Spleen (tissue), 11 donors: ENCODE measurements around the gene PRR16. TPM values are rescaled to one million over a fixed set of nuclear protein-coding genes. Genes with fewer than 3 reads are reported as not detected.

Experiments used
- DNase-seq: peaks from one replicate; pipeline ENCODE4 v3.0.0-alpha.2; 2020
- H3K27ac ChIP-seq, 8 donors: fragments of 200-600 bp; sonication (generic) in 7 of 8; 1 replicate in 4 of 8; 2 replicates in 4 of 8; pipeline versions ENCODE4 v1.5.0 to v1.8.0; 2016 to 2021; ENCODE audit warnings: inconsistent platforms in 4 of 8, mild to moderate bottlenecking in 4 of 8, moderate library complexity in 1 of 8
- H3K27me3 ChIP-seq, 7 donors: fragments of 200-600 bp; sonication (generic) in 6 of 7; replicated peaks in 1 of 7; 1 replicate in 4 of 7; 2 replicates in 3 of 7; pipeline versions ENCODE4 v1.5.0 to v1.8.0; 2016 to 2021; ENCODE audit warnings: inconsistent platforms in 3 of 7, mild to moderate bottlenecking in 1 of 7
- H3K36me3 ChIP-seq, 6 donors: fragments of 200-600 bp; sonication (generic) in 5 of 6; 1 replicate in 4 of 6; 2 replicates in 2 of 6; pipeline versions ENCODE4 v1.5.0 to v1.8.0; 2016 to 2021; ENCODE audit warnings: inconsistent platforms in 2 of 6
- H3K4me1 ChIP-seq, 6 donors: fragments of 200-600 bp; sonication (generic) in 5 of 6; 1 replicate in 3 of 6; 2 replicates in 3 of 6; pipeline versions ENCODE4 v1.5.0 to v1.8.0; 2016 to 2021; ENCODE audit warnings: inconsistent platforms in 3 of 6
- H3K4me3 ChIP-seq, 8 donors: fragments of 200-600 bp; sonication (generic) in 7 of 8; 1 replicate in 4 of 8; 2 replicates in 4 of 8; pipeline versions ENCODE4 v1.5.0 to v1.8.0; 2016 to 2021; ENCODE audit warnings: inconsistent platforms in 4 of 8, mild to moderate bottlenecking in 4 of 8, moderate library complexity in 2 of 8
- H3K9me3 ChIP-seq, 8 donors: fragments of 200-600 bp; sonication (generic) in 7 of 8; 1 replicate in 4 of 8; 2 replicates in 4 of 8; pipeline versions ENCODE4 v1.5.0 to v1.8.0; 2016 to 2021; ENCODE audit warnings: inconsistent platforms in 4 of 8
- POLR2A ChIP-seq, 3 donors: fragments of 450-650 bp; IDR thresholded peaks; one replicate each; pipeline ENCODE4 v1.5.1; 2017; ENCODE audit warnings: antibody characterized with exemption in 3 of 3, mild to moderate bottlenecking in 1 of 3
- POLR2AphosphoS5 ChIP-seq, 3 donors: sonication (generic); formaldehyde crosslinking; IDR thresholded peaks; one replicate each; pipeline ENCODE4 v1.5.1; 2017; ENCODE audit warnings: antibody characterized with exemption in 3 of 3
- WGBS, 5 donors: extraction: QIAGEN DNeasy Blood & Tissue Kit in 3 of 5; methylation state at CpG; one replicate each; pipeline versions ENCODE4 v1.1.5 to v1.1.7; 2013 to 2018; 5-methylcytosine and 5-hydroxymethylcytosine counted together
- intact Hi-C: fragments of 100-400 bp; cut with DNase I; formaldehyde crosslinking; loops from one replicate; pipeline ENCODE4 v1.15.0; 2023; ENCODE audit warnings: low total_unique reads
- polyA plus RNA-seq, 3 donors: library from polyadenylated mRNA; stranded (reverse); fragments of 200-250 nt; gene quantifications; one replicate each; pipeline ENCODE4 v1.2.1, GENCODE V29; 2013
- total RNA-seq, 7 donors: library from RNA; depleted of rRNA in 3 of 7; stranded (reverse); fragments of >200 nt in 3 of 7; fragmentation: NEBNext Ultra II Directional in 4 of 7; extraction: Animal tissue kit (Norgen Biotek cat#: 25700) in 4 of 7; gene quantifications; one replicate each; pipeline versions ENCODE4 v1.1.0 to v1.2.1, GENCODE V29; 2016 to 2021
- TF ChIP-seq, protein P1 (sequence below), 11 experiments: fragments of 200-600 bp in 7 of 11; fragments of 450-650 bp in 4 of 11; sonication (generic) in 4 of 11; IDR thresholded peaks in 8 of 11; conservative IDR thresholded peaks in 3 of 11; 1 replicate in 7 of 11; 2 replicates in 4 of 11; pipeline versions ENCODE4 v1.4.0 to v1.8.0; 2016 to 2021; ENCODE audit warnings: antibody characterized with exemption in 11 of 11, inconsistent platforms in 4 of 11, mild to moderate bottlenecking in 1 of 11
- donor health status: healthy with polysubstance abuse.
- donor health status: DM: no; HTN: no; CAD: no; lungs with moderate emphysema.
- donor health status: DM: no; HTN: no; CAD: no.
- donor health status: Bipolar disorder and iron deficiency.
- donor health status: healthy.
- donor health status: DM: no; HTN: no; CAD: no.
- donor health status: DM: yes; HTN: yes; CAD: no.

The PRR16 gene
- total and polyA plus RNA-seq, 10 donors: 0.61 to 4.5 (median 2.1) TPM

DNA sequence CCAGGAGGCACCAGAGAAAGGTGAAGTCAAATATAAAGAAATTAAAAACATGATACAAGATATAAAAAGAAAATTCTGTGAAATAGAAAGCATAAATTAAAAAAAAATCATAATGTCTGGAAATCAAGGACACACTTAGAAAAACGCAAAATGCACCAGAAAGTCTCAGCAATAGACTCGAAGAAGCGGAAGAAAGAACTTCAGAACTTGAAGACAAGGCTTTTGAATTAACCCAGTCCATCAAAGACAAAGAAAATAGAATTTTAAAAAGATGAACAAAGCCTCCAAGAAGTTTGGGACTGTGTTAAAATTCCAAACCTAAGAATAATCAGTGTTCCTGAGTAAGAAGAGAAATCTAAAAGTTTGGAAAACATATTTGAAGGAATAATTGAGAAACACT, 168.3 kb downstream of the PRR16 start:
- Histone ChIP-seq H3K27ac (no peak overlapping the region), H3K9me3 (peaks cover 0 to 7% (median 0%) of the 10 kb centered on the region in 8 donors), H3K27me3 (no peaks in the 10 kb centered on the region), H3K36me3 (no peaks in the 10 kb centered on the region), H3K4me1 (no peaks in the 10 kb centered on the region), H3K4me3 (no peak overlapping the region)
- WGBS, 5 donors: 85 to 92% (median 89%) methylated on average over 3 of the region's 3 CpGs
- TF ChIP-seq, protein P1, sequence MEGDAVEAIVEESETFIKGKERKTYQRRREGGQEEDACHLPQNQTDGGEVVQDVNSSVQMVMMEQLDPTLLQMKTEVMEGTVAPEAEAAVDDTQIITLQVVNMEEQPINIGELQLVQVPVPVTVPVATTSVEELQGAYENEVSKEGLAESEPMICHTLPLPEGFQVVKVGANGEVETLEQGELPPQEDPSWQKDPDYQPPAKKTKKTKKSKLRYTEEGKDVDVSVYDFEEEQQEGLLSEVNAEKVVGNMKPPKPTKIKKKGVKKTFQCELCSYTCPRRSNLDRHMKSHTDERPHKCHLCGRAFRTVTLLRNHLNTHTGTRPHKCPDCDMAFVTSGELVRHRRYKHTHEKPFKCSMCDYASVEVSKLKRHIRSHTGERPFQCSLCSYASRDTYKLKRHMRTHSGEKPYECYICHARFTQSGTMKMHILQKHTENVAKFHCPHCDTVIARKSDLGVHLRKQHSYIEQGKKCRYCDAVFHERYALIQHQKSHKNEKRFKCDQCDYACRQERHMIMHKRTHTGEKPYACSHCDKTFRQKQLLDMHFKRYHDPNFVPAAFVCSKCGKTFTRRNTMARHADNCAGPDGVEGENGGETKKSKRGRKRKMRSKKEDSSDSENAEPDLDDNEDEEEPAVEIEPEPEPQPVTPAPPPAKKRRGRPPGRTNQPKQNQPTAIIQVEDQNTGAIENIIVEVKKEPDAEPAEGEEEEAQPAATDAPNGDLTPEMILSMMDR (IDR thresholded peaks at IDR 0.05 in 8 of 11, conservative IDR thresholded peaks at IDR 0.05 in 3 of 11): no peak
- no peak for TF ChIP-seq POLR2A (IDR thresholded peaks at IDR 0.05)
- no peak for TF ChIP-seq POLR2AphosphoS5 (IDR thresholded peaks at IDR 0.05)
- intact Hi-C loops: no loop called here
- no peak for DNase-seq

DNA sequence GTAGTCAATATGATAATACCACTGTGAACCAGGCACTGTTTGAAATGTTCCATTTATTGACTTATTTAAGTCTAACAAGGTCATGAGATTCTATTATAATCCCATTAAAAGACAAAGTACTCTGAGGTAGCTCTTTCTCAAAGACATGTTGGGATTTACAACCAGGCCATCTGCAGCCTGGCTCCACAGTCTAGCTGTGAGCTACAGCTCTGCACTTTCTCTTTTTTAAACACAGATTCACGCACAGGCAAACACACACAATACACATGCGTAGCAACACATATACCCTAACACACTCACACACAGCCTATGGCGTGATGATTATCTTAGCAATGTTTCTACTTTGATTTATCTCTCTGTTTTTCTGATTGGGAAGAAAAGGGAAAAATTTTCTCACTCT, 174.3 kb downstream of the PRR16 start:
- Histone ChIP-seq H3K4me3 (no peak overlapping the region), H3K36me3 (no peaks in the 10 kb centered on the region), H3K4me1 (no peaks in the 10 kb centered on the region), H3K9me3 (peaks cover 0 to 7% (median 0%) of the 10 kb centered on the region in 8 donors), H3K27me3 (no peaks in the 10 kb centered on the region), H3K27ac (no peak overlapping the region)
- 58 to 63% (median 59%) methylated on average over 3 of the region's 3 CpGs for WGBS, 5 donors
- intact Hi-C loops: no loop called here
- no peak for TF ChIP-seq POLR2A (IDR thresholded peaks at IDR 0.05)
- TF ChIP-seq POLR2AphosphoS5 (IDR thresholded peaks at IDR 0.05): no peak
- TF ChIP-seq, protein P1 (IDR thresholded peaks at IDR 0.05 in 8 of 11, conservative IDR thresholded peaks at IDR 0.05 in 3 of 11): no peak
- no peak for DNase-seq

DNA sequence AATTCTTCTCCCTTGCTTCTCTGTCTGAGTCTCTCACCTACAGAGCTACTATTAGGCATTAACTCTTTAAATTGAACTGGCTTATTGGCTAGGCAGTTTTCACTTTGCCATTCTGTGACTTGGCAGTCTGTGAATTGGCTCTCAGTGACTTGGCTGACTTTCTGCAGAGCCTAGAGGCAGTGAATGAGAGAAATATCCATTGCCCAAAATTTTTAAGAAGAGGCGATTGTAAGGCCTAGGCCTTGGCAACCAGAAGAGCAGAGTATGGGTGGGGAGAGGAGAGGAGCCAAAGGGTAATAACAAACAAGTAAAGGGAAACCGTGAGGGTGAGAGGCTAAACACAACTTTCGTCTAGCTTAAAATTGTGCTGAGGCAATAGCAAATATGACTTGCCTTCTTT, 176.7 kb downstream of the PRR16 start:
- Histone ChIP-seq H3K36me3 (no peaks in the 10 kb centered on the region), H3K27ac (no peak overlapping the region), H3K4me3 (no peak overlapping the region), H3K27me3 (no peaks in the 10 kb centered on the region), H3K4me1 (no peaks in the 10 kb centered on the region), H3K9me3 (peaks cover 0 to 7% (median 0%) of the 10 kb centered on the region in 8 donors)
- TF ChIP-seq POLR2AphosphoS5 (IDR thresholded peaks at IDR 0.05) (no peak), POLR2A (IDR thresholded peaks at IDR 0.05) (no peak)
- TF ChIP-seq, protein P1 (IDR thresholded peaks at IDR 0.05 in 8 of 11, conservative IDR thresholded peaks at IDR 0.05 in 3 of 11): no peak
- DNase-seq: no peak
- intact Hi-C loops: no loop called here
- WGBS, 5 donors: 78 to 91% (median 84%) methylated on average over 3 of the region's 3 CpGs

DNA sequence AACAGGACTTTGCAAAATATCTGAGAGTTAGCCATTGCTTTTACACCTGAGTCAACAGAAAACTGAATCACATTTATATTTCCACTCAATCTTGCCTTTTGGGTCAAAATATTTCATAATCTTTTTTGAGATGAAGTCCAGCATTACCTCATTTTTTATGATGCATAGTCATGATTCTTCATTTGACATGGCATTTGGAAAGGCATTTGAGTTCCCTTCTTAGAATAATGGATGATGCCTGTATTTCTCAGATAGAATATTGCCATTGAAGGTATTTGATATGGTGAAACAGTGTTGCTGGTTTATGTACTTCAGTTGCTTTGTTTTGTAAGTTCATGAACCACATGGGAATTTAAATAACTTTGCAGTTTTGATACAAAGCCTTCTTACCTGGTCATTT, 180.4 kb downstream of the PRR16 start:
- intact Hi-C loops: no loop called here
- H3K27ac ChIP-seq: no peak overlapping the region
- DNase-seq: no peak
- TF ChIP-seq POLR2A (IDR thresholded peaks at IDR 0.05): no peak
- TF ChIP-seq POLR2AphosphoS5 (IDR thresholded peaks at IDR 0.05): no peak
- no peaks in the 10 kb centered on the region for H3K27me3 ChIP-seq
- no peaks in the 10 kb centered on the region for H3K36me3 ChIP-seq
- no peaks in the 10 kb centered on the region for H3K9me3 ChIP-seq
- H3K4me3 ChIP-seq: no peak overlapping the region
- H3K4me1 ChIP-seq: no peaks in the 10 kb centered on the region
